Endothelial cell of umbilical vein (primary cell): ENCODE measurements around the gene NCMAP. TPM values are rescaled to one million over a fixed set of nuclear protein-coding genes. Genes with fewer than 3 reads are reported as not detected.

Source experiments
- BruUV-seq: library from RNA; stranded (reverse); fragments of 400-500 nt; replicated peaks from 2 replicates; lab custom pipeline; 2021; lab: Mats Ljungman, UMichigan
- CTCF ChIA-PET: fragments of 300-600, 350-600 bp; sonication (Branson Sonifier 250); formaldehyde crosslinking; loops from one replicate; lab custom pipeline; 2021; ENCODE audit warnings: antibody characterized with exemption, inconsistent platforms; lab: Charles Lee
- POLR2A ChIA-PET: fragments of 300-600, 350-600 bp; sonication (Branson Sonifier 250); formaldehyde crosslinking; loops from one replicate; lab custom pipeline; 2021; ENCODE audit warnings: antibody characterized with exemption, inconsistent platforms; lab: Charles Lee
- DNase-seq: peaks from one replicate; pipeline ENCODE4 v3.0.0-alpha.2; 2011; ENCODE audit warnings: low read depth, low spot score
- FAIRE-seq: peaks from 2 replicates; lab custom pipeline; 2011; peaks lifted over from hg19 to GRCh38; lab: Jason Lieb, UNC
- H2AFZ ChIP-seq: 2 replicates; pipeline ENCODE4 v1.6.0; 2012; ENCODE audit warnings: low read depth, low read length, control low read depth, inconsistent platforms
- H3K27ac ChIP-seq: 2 replicates; pipeline ENCODE4 v1.5.1; 2011; ENCODE audit warnings: low read depth, mild to moderate bottlenecking, control low read depth, low read length, moderate library complexity; ENCODE audit not compliant: insufficient read depth
- H3K27me3 ChIP-seq, 2 experiments: 2 replicates each; pipeline versions ENCODE4 v1.6.0 to v1.6.1; 2011; ENCODE audit warnings: low read length in 2 of 2, mixed read lengths in 1 of 2; ENCODE audit not compliant: control insufficient read depth in 2 of 2, insufficient read depth in 2 of 2
- H3K36me3 ChIP-seq, 2 experiments: 2 replicates in 1 of 2; 3 replicates in 1 of 2; pipeline ENCODE4 v1.5.1; 2011; ENCODE audit warnings: low read length in 2 of 2, mild to moderate bottlenecking in 1 of 2, moderate library complexity in 1 of 2; ENCODE audit not compliant: control insufficient read depth in 2 of 2, insufficient read depth in 2 of 2; ENCODE audit errors: extremely low read depth in 1 of 2
- H3K4me1 ChIP-seq: 3 replicates; pipeline ENCODE4 v1.5.1; 2011; ENCODE audit warnings: mild to moderate bottlenecking, low read length; ENCODE audit not compliant: control insufficient read depth, insufficient read depth; ENCODE audit errors: extremely low read depth
- H3K4me2 ChIP-seq: 2 replicates; pipeline ENCODE4 v1.6.1; 2011; ENCODE audit warnings: low read length, control low read depth, mixed read lengths; ENCODE audit not compliant: insufficient read depth
- H3K4me3 ChIP-seq, 3 experiments: fragments of 200-600 bp in 1 of 3; sonication (generic), shearing (Covaris generic) in 1 of 3; replicated peaks in 1 of 3; 2 replicates each; pipeline ENCODE4 v1.5.1; 2011 to 2016; ENCODE audit warnings: control low read depth in 3 of 3, low read length in 3 of 3, mild to moderate bottlenecking in 2 of 3, inconsistent platforms in 1 of 3, low read depth in 1 of 3, moderate library complexity in 1 of 3; ENCODE audit not compliant: insufficient read depth in 1 of 3
- H3K79me2 ChIP-seq: 2 replicates; pipeline ENCODE4 v1.6.0; 2012; ENCODE audit warnings: low read length, inconsistent platforms; ENCODE audit not compliant: control insufficient read depth, insufficient read depth
- H3K9ac ChIP-seq: replicated peaks from 2 replicates; pipeline ENCODE3; 2011; ENCODE audit warnings: low read length, control low read depth; ENCODE audit not compliant: insufficient read depth; ENCODE audit errors: extremely low read depth
- H3K9me1 ChIP-seq: replicated peaks from 3 replicates; pipeline ENCODE4 v1.6.0; 2011; ENCODE audit warnings: mild to moderate bottlenecking, low read length; ENCODE audit not compliant: control insufficient read depth, insufficient read depth; ENCODE audit errors: extremely low read depth
- H3K9me3 ChIP-seq: replicated peaks from 2 replicates; pipeline ENCODE4 v1.5.1; 2012; ENCODE audit warnings: low read length, inconsistent platforms; ENCODE audit not compliant: control insufficient read depth, insufficient read depth
- H4K20me1 ChIP-seq: replicated peaks from 2 replicates; pipeline ENCODE3; 2011; ENCODE audit warnings: mild to moderate bottlenecking, low read length; ENCODE audit not compliant: control insufficient read depth, insufficient read depth; ENCODE audit errors: extremely low read depth
- EZH2 ChIP-seq: IDR thresholded peaks from 2 replicates; pipeline ENCODE4 v1.6.1; 2012; ENCODE audit warnings: borderline replicate concordance, low read depth, mild to moderate bottlenecking, moderate library complexity, low read length, inconsistent platforms; ENCODE audit not compliant: severe bottlenecking
- FOS ChIP-seq: IDR thresholded peaks from 2 replicates; pipeline ENCODE4 v1.6.1; 2011; ENCODE audit warnings: mild to moderate bottlenecking, low read length, moderate library complexity, borderline replicate concordance; ENCODE audit not compliant: insufficient read depth
- GATA2 ChIP-seq: IDR thresholded peaks from 2 replicates; pipeline ENCODE4 v1.7.0; 2011; ENCODE audit warnings: low read depth, mild to moderate bottlenecking, moderate library complexity, mixed read lengths, low read length; ENCODE audit not compliant: insufficient read length, insufficient read depth
- JUN ChIP-seq: IDR thresholded peaks from 2 replicates; pipeline ENCODE4 v1.6.1; 2011; ENCODE audit warnings: borderline replicate concordance, low read depth; ENCODE audit not compliant: insufficient read length, insufficient read depth
- MAX ChIP-seq: IDR thresholded peaks from 2 replicates; pipeline ENCODE4 v1.6.1; 2011; ENCODE audit not compliant: insufficient read depth, insufficient read length
- MYC ChIP-seq: IDR thresholded peaks from one replicate; pipeline ENCODE4 v1.6.1; 2011; ENCODE audit warnings: mild to moderate bottlenecking, low read depth, low read length
- POLR2A ChIP-seq: IDR thresholded peaks from 2 replicates; pipeline ENCODE4 v1.6.1; 2012; ENCODE audit warnings: low read depth, mild to moderate bottlenecking, control low read depth, low read length
- POLR2AphosphoS5 ChIP-seq: IDR thresholded peaks from 2 replicates; pipeline ENCODE4 v1.6.1; 2012; ENCODE audit warnings: low read depth, mild to moderate bottlenecking, control low read depth, low read length, moderate library complexity; ENCODE audit not compliant: insufficient read depth
- dilution Hi-C: fragments of 300-500 bp; cut with MboI; formaldehyde crosslinking; loops from one replicate; pipeline ENCODE4 v1.15.0; 2019; ENCODE audit warnings: low sequenced_read_pairs; ENCODE audit not compliant: extremely low pct_ligation_motif_present
- intact Hi-C: fragments of 100-400 bp; cut with micrococcal nuclease; formaldehyde crosslinking; loops from one replicate; pipeline ENCODE4 v1.10.0; 2022
- polyA plus RNA-seq, 4 experiments: library from polyadenylated mRNA; depleted of rRNA in 3 of 4; stranded (reverse) in 3 of 4; unstranded in 1 of 4; fragments of >200 nt; gene quantifications; 2 replicates each; pipeline versions ENCODE4 v1.2.1 to v1.2.3, GENCODE V29; 2011 to 2012; ENCODE audit warnings: missing spikeins in 1 of 4
- total RNA-seq: library from RNA; stranded (reverse); gene quantifications from 2 replicates; pipeline ENCODE4 v1.2.3, GENCODE V29; 2021
- TF ChIP-seq, protein P1 (sequence below), 2 donors: IDR thresholded peaks; 1 replicate in 1 of 2; 2 replicates in 1 of 2; pipeline ENCODE4 v1.5.1; 2011; ENCODE audit warnings: low read length in 2 of 2, mild to moderate bottlenecking in 2 of 2, moderate library complexity in 2 of 2, control low read depth in 1 of 2, inconsistent platforms in 1 of 2, low read depth in 1 of 2; ENCODE audit not compliant: insufficient read depth in 1 of 2; ENCODE audit errors: extremely low read depth in 1 of 2

The NCMAP gene
- total and polyA plus RNA-seq, 2 donors (not counting 3 experiments of a cell fraction or from before 2014, with no cell fraction given): not detected

DNA sequence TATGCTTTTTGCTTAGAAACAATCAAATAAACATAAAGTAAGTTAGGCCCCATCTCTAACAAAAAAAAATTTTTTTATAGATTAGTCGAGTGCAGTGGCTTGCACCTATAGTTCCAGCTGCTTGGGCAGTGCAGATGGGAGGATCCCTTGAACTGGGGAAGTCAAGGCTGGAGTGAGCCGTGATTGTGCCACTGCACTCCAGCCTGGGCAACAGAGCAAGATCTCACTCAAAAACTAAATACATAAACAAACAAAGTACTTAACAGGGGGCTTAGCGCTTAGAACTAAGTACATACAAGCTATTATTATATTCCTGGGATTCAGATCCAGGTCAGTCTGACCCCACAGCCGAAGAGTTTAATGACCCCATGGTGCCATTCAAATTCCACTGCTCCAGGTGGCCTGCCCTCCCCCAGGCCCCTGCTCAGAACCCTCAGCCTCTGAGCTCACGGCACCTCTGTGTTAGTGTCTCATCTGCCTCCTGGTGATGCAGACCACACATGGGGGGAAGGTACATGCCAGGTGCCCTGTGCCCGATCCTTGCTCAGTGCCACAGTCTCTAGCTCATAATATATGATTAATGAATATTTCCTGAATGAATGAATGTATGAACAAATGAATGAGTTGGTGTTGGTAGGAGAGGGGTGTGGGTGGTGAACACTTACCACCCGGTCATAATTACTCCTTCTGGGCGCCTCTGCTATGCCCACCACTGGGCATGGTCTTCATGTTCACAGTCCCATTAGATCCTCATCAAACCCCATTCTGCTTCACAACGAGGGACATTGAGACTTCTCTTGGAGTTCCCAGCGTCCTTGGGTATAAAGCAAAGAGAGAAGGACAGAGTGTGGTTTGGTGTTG lies 14.6 kb downstream of the NCMAP start:
- ChIA-PET POLR2A (no interaction called here), CTCF (interaction anchor here (1.5 kb wide), 1 partner anchor 17 kb away, joined by 5 read pairs; no protein-coding TSS in a partner anchor)
- FAIRE-seq (no peak), DNase-seq (no peak)
- no peaks in the 10 kb centered on the region for H3K4me1 ChIP-seq
- dilution Hi-C loops (no loop called here), intact Hi-C loops (no loop called here)
- H3K4me2 ChIP-seq: no peak overlapping the region
- H4K20me1 ChIP-seq: no peaks in the 10 kb centered on the region
- H3K79me2 ChIP-seq: no peaks in the 10 kb centered on the region
- no peak overlapping the region for H3K9ac ChIP-seq
- no peaks in the 10 kb centered on the region for H3K9me1 ChIP-seq
- no peak for TF ChIP-seq GATA2
- TF ChIP-seq FOS: no peak
- no peak for TF ChIP-seq MAX
- H3K9me3 ChIP-seq: no peaks in the 10 kb centered on the region
- H3K27ac ChIP-seq: no peak overlapping the region
- no peaks in the 10 kb centered on the region for H3K27me3 ChIP-seq
- no peak overlapping the region for H3K4me3 ChIP-seq
- H2AFZ ChIP-seq: no peak overlapping the region
- no peaks in the 10 kb centered on the region for H3K36me3 ChIP-seq
- BruUV-seq: no TSS peak

GRCh38 chr1:24572301-24572700 lies 16.4 kb downstream of the NCMAP start:
- intact Hi-C loops: no loop called here
- POLR2A ChIA-PET: no interaction called here
- no peak for FAIRE-seq

More at GRCh38 chr1:24572301-24572700, 16.4 kb downstream of the NCMAP start:
- Histone ChIP-seq H3K79me2 (no peaks in the 10 kb centered on the region), H3K4me3 (no peak overlapping the region), H3K9me1 (no peaks in the 10 kb centered on the region), H3K9me3 (no peaks in the 10 kb centered on the region), H3K27me3 (no peaks in the 10 kb centered on the region), H4K20me1 (no peaks in the 10 kb centered on the region), H3K36me3 (no peaks in the 10 kb centered on the region), H3K4me1 (no peaks in the 10 kb centered on the region), H3K4me2 (no peak overlapping the region), H3K9ac (no peak overlapping the region), H3K27ac (no peak overlapping the region), H2AFZ (no peak overlapping the region)
- no TSS peak for BruUV-seq
- dilution Hi-C loops: no loop called here
- no peak for DNase-seq
- CTCF ChIA-PET: interaction anchor here (0.7 to 2.4 kb wide), 2 partner anchors 15 to 30 kb away, joined by 3 to 12 read pairs; no protein-coding TSS in a partner anchor
- TF ChIP-seq JUN: no peak
- no peak for TF ChIP-seq POLR2AphosphoS5
- TF ChIP-seq EZH2: no peak
- no peak for TF ChIP-seq MAX
- TF ChIP-seq, protein P1, sequence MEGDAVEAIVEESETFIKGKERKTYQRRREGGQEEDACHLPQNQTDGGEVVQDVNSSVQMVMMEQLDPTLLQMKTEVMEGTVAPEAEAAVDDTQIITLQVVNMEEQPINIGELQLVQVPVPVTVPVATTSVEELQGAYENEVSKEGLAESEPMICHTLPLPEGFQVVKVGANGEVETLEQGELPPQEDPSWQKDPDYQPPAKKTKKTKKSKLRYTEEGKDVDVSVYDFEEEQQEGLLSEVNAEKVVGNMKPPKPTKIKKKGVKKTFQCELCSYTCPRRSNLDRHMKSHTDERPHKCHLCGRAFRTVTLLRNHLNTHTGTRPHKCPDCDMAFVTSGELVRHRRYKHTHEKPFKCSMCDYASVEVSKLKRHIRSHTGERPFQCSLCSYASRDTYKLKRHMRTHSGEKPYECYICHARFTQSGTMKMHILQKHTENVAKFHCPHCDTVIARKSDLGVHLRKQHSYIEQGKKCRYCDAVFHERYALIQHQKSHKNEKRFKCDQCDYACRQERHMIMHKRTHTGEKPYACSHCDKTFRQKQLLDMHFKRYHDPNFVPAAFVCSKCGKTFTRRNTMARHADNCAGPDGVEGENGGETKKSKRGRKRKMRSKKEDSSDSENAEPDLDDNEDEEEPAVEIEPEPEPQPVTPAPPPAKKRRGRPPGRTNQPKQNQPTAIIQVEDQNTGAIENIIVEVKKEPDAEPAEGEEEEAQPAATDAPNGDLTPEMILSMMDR (IDR thresholded peaks at IDR 0.05; ENCODE audit: extremely low read depth in 1 of 2, insufficient read depth in 1 of 2, low read depth in 1 of 2, low read length in 2 of 2): no peak
- TF ChIP-seq GATA2: no peak
- no peak for TF ChIP-seq MYC
- TF ChIP-seq POLR2A: no peak
- no peak for TF ChIP-seq FOS
